A673 (cell line): ENCODE data around the gene ATP10B. TPM values are rescaled to one million over a fixed set of nuclear protein-coding genes. Genes with fewer than 3 reads are reported as not detected.

Experiments
- BruUV-seq: library from RNA; stranded (reverse); fragments of 400-500 nt; replicated peaks from 2 replicates; lab custom pipeline; 2021; lab: Mats Ljungman, UMichigan
- CTCF ChIA-PET: fragments of 300-600 bp; sonication (Branson Sonifier 250); formaldehyde crosslinking; loops from one replicate; lab custom pipeline; 2022; ENCODE audit warnings: antibody characterized with exemption; lab: Charles Lee
- POLR2A ChIA-PET: fragments of 300-600 bp; sonication (Branson Sonifier 250); formaldehyde crosslinking; loops from one replicate; lab custom pipeline; 2022; ENCODE audit warnings: antibody characterized with exemption; ENCODE audit not compliant: low non-redundant PET; lab: Charles Lee
- DNase-seq: peaks from one replicate; pipeline ENCODE4 v3.0.0-alpha.2; 2015; ENCODE audit warnings: low spot score
- H3K27ac ChIP-seq: fragments of 200-600 bp; sonication (generic); 2 replicates; pipeline ENCODE4 v1.5.1; 2016; ENCODE audit warnings: mixed run types, low read depth, mild to moderate bottlenecking, mixed read lengths, antibody characterized with exemption, low read length; ENCODE audit not compliant: poor library complexity, severe bottlenecking
- H3K27me3 ChIP-seq: fragments of 200-600 bp; sonication (generic); replicated peaks from 2 replicates; pipeline ENCODE4 v1.6.1; 2017; ENCODE audit warnings: mixed run types, low read depth, mild to moderate bottlenecking, mixed read lengths, antibody characterized with exemption, low read length; ENCODE audit not compliant: insufficient read depth, poor library complexity
- H3K36me3 ChIP-seq: fragments of 200-600 bp; sonication (generic); 2 replicates; pipeline ENCODE4 v1.6.1; 2016; ENCODE audit warnings: mixed run types, mild to moderate bottlenecking, mixed read lengths, antibody characterized with exemption, low read length; ENCODE audit not compliant: insufficient read depth, poor library complexity, severe bottlenecking
- H3K4me1 ChIP-seq: fragments of 200-600 bp; sonication (generic); 2 replicates; pipeline ENCODE4 v1.6.1; 2017; ENCODE audit warnings: mixed run types, mild to moderate bottlenecking, mixed read lengths, antibody characterized with exemption, low read length; ENCODE audit not compliant: insufficient read depth, poor library complexity, severe bottlenecking
- H3K4me3 ChIP-seq: fragments of 200-600 bp; sonication (generic); 2 replicates; pipeline ENCODE4 v1.5.1; 2016; ENCODE audit warnings: low read depth, mixed run types, mild to moderate bottlenecking, mixed read lengths, low read length; ENCODE audit not compliant: poor library complexity, severe bottlenecking
- H3K9me3 ChIP-seq: fragments of 200-600 bp; sonication (generic); 2 replicates; pipeline ENCODE4 v1.6.1; 2016; ENCODE audit warnings: mixed run types, low read depth, mild to moderate bottlenecking, mixed read lengths, antibody characterized with exemption, low read length; ENCODE audit not compliant: poor library complexity, severe bottlenecking
- EZH2 ChIP-seq: fragments of 200-600 bp; sonication (generic); IDR thresholded peaks from 2 replicates; pipeline ENCODE4 v1.6.1; 2017; ENCODE audit warnings: borderline replicate concordance, low read depth, mild to moderate bottlenecking, mixed read lengths, antibody characterized with exemption, low read length; ENCODE audit not compliant: poor library complexity, severe bottlenecking
- intact Hi-C: fragments of 100-400 bp; cut with micrococcal nuclease; formaldehyde crosslinking; loops from one replicate; pipeline ENCODE4 v1.10.0; 2022; ENCODE audit not compliant: unreplicated experiment
- total RNA-seq: library from RNA; stranded (reverse); gene quantifications from 2 replicates; pipeline ENCODE4 v1.2.3, GENCODE V29; 2021
- TF ChIP-seq, protein P1 (sequence below): fragments of 300-800, 200-600 bp; sonication (generic); conservative IDR thresholded peaks from 2 replicates; pipeline ENCODE4 v1.5.1; 2017; ENCODE audit warnings: low read depth, mild to moderate bottlenecking, antibody characterized with exemption, low read length, moderate library complexity, mixed read lengths

Gene ATP10B
- total RNA-seq, 1 experiment from 2014 or later = not detected

- BruUV-seq = no TSS peak
- POLR2A ChIA-PET = no interaction called here
- Histone ChIP-seq H3K4me1 (no peaks in the 10 kb centered on the region), H3K27me3 (no peaks in the 10 kb centered on the region), H3K9me3 (no peaks in the 10 kb centered on the region), H3K36me3 (no peaks in the 10 kb centered on the region), H3K4me3 (no peak overlapping the region), H3K27ac (no peak overlapping the region)
- DNase-seq = no peak
- intact Hi-C loops = no loop called here
- no peak for TF ChIP-seq EZH2
- TF ChIP-seq, protein P1, sequence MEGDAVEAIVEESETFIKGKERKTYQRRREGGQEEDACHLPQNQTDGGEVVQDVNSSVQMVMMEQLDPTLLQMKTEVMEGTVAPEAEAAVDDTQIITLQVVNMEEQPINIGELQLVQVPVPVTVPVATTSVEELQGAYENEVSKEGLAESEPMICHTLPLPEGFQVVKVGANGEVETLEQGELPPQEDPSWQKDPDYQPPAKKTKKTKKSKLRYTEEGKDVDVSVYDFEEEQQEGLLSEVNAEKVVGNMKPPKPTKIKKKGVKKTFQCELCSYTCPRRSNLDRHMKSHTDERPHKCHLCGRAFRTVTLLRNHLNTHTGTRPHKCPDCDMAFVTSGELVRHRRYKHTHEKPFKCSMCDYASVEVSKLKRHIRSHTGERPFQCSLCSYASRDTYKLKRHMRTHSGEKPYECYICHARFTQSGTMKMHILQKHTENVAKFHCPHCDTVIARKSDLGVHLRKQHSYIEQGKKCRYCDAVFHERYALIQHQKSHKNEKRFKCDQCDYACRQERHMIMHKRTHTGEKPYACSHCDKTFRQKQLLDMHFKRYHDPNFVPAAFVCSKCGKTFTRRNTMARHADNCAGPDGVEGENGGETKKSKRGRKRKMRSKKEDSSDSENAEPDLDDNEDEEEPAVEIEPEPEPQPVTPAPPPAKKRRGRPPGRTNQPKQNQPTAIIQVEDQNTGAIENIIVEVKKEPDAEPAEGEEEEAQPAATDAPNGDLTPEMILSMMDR = no peak
- CTCF ChIA-PET = no interaction called here
Observed at GRCh38 chr5:160837749-160838593, 14.0 kb downstream of the ATP10B start.

GRCh38 chr5:160837211-160837610 lies 14.8 kb downstream of the ATP10B start:
- POLR2A ChIA-PET = no interaction called here
- intact Hi-C loops = no loop called here
- CTCF ChIA-PET = no interaction called here
- Histone ChIP-seq H3K4me1 (no peaks in the 10 kb centered on the region), H3K36me3 (no peaks in the 10 kb centered on the region), H3K27me3 (no peaks in the 10 kb centered on the region), H3K27ac (no peak overlapping the region), H3K9me3 (no peaks in the 10 kb centered on the region), H3K4me3 (no peak overlapping the region)
- DNase-seq = no peak
- BruUV-seq = no TSS peak
- TF ChIP-seq EZH2 = no peak
- TF ChIP-seq, protein P1 = no peak

GRCh38 chr5:160835818-160836528 lies 16.0 kb downstream of the ATP10B start:
- H3K36me3 ChIP-seq = no peaks in the 10 kb centered on the region
- H3K27ac ChIP-seq = no peak overlapping the region
- ChIA-PET POLR2A (no interaction called here), CTCF (no interaction called here)
- intact Hi-C loops = no loop called here
- TF ChIP-seq, protein P1 = no peak
- no peak for TF ChIP-seq EZH2
- no peaks in the 10 kb centered on the region for H3K9me3 ChIP-seq
- no peak overlapping the region for H3K4me3 ChIP-seq
- H3K27me3 ChIP-seq = no peaks in the 10 kb centered on the region
- BruUV-seq = no TSS peak
- H3K4me1 ChIP-seq = no peaks in the 10 kb centered on the region
- DNase-seq = no peak
